ENCODE measurements around the gene HFE.
A peak's percentile ranks its signal among the peaks of the same experiment; 100 is the strongest.
"Not testable (repeated sequence)": the region's sequence is repeated elsewhere in the genome, so short reads cannot be mapped to it uniquely, and the experiment has no call there.

Gene HFE

GRCh38 chr6:26059941-26060340 is 27.3 kb upstream of the HFE start:
- peak; percentile 46 to 66 for DNase-seq

GRCh38 chr6:26064619-26065257 is 22.5 kb upstream of the HFE start:
- DNase-seq: peak; percentile 60 to 69

- DNase-seq: peak; percentile 81 to 86
Observed at GRCh38 chr6:26065952-26066380, 21.3 kb upstream of the HFE start.

DNA sequence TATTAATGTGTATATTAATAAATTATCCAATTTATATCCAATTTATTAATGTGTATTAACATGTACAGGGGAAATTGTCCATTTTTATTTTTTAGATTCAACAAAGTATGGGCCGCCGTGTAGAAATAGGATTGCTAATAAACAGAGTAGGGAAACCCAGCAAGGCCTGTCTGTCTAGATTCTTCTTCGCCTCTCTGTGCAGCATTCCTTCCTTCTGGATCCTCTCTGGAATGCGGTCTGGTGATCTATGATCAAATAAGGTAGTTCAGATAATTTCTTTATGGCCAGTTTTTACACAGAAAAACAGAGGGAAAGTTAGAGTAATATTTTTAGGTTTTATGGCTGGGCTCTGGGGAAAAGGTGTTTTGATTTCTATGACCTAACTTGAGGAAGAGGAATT is 19.9 kb upstream of the HFE start:
- DNase-seq: no peak

DNA sequence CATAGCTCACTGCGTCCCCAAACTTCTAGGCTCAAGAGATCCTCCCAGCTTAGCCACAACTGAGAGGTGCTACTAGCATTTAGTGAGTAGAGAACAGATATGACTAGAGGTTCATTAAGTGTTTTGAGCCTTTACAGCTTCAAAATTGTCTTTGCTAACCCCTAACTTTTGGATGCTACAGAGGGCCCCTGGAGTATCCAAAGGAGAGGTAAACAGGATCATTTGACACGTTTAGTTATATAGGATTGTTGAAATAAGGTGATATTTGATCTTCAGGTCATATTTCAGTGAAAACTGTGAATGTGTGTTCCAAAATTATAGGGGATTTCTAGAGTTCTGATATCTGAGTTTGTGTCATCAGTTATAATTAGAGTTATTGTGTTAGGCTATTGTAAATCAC is 19.2 kb upstream of the HFE start:
- no peak for DNase-seq

GRCh38 chr6:26071135-26071534 is 16.1 kb upstream of the HFE start:
- DNase-seq: no peak

GRCh38 chr6:26075063-26075717 is 12.0 kb upstream of the HFE start:
- DNase-seq: no peak

DNA sequence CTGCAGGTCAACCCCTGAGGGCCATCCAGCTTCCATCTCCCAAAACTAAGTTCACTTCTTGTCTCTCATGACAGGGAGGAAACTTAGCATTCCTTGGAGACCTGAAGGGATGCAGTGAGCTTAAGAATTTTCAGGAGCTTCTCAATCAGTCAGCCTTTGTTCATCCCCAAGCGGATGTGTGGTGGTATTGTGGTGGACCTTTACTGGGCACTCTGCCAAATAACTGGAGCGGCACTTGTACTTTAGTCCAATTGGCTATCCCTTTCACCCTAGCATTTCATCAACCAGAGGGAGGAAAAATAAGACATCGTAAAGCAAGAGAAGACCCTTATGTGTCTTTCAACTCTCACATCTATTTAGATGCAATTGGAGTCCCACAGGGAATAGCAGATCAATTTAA is 9.2 kb upstream of the HFE start:
- DNase-seq: not testable (repeated sequence)

DNA sequence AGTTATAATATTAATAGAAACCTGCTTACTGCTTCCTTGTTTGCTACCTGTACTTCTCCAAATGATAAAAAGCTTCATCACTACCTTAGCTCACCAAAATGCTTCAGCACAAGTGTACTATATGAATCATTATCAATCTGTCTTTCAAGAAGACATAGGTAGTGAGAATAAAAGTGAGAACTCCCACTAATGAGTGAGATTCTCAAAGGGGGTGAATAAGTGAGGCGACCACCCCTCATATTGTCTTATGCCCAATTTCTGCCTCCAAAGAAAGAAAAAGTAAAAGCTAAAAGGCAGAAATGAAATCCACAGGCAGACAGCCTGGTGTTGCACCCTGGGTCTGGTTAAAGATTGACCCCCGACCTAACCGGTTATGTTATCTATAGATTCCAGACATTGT is 6.1 kb upstream of the HFE start:
- not testable (repeated sequence) for DNase-seq

GRCh38 chr6:26086211-26086610 is 1.0 kb upstream of the HFE start:
- no peak for DNase-seq

GRCh38 chr6:26088344-26088743 is 1.1 kb downstream of the HFE start:
- no peak for DNase-seq

DNA sequence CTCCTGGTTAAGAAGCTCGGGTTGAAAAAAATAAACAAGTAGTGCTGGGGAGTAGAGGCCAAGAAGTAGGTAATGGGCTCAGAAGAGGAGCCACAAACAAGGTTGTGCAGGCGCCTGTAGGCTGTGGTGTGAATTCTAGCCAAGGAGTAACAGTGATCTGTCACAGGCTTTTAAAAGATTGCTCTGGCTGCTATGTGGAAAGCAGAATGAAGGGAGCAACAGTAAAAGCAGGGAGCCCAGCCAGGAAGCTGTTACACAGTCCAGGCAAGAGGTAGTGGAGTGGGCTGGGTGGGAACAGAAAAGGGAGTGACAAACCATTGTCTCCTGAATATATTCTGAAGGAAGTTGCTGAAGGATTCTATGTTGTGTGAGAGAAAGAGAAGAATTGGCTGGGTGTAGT is 2.0 kb downstream of the HFE start:
- no peak for DNase-seq

DNA sequence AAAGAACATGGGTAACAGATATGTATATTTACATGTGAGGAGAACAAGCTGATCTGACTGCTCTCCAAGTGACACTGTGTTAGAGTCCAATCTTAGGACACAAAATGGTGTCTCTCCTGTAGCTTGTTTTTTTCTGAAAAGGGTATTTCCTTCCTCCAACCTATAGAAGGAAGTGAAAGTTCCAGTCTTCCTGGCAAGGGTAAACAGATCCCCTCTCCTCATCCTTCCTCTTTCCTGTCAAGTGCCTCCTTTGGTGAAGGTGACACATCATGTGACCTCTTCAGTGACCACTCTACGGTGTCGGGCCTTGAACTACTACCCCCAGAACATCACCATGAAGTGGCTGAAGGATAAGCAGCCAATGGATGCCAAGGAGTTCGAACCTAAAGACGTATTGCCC is 5.2 kb downstream of the HFE start:
- peak; percentile 38 to 45 for DNase-seq

- peak; percentile 21 to 40 for DNase-seq
Observed at GRCh38 chr6:26094036-26094435, 6.8 kb downstream of the HFE start.

DNA sequence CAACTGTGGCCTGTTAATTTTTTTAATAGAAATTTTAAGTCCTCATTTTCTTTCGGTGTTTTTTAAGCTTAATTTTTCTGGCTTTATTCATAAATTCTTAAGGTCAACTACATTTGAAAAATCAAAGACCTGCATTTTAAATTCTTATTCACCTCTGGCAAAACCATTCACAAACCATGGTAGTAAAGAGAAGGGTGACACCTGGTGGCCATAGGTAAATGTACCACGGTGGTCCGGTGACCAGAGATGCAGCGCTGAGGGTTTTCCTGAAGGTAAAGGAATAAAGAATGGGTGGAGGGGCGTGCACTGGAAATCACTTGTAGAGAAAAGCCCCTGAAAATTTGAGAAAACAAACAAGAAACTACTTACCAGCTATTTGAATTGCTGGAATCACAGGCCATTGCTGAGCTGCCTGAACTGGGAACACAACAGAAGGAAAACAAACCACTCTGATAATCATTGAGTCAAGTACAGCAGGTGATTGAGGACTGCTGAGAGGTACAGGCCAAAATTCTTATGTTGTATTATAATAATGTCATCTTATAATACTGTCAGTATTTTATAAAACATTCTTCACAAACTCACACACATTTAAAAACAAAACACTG is 10.1 kb downstream of the HFE start:
- DNase-seq: peak; percentile 60 to 68

DNA sequence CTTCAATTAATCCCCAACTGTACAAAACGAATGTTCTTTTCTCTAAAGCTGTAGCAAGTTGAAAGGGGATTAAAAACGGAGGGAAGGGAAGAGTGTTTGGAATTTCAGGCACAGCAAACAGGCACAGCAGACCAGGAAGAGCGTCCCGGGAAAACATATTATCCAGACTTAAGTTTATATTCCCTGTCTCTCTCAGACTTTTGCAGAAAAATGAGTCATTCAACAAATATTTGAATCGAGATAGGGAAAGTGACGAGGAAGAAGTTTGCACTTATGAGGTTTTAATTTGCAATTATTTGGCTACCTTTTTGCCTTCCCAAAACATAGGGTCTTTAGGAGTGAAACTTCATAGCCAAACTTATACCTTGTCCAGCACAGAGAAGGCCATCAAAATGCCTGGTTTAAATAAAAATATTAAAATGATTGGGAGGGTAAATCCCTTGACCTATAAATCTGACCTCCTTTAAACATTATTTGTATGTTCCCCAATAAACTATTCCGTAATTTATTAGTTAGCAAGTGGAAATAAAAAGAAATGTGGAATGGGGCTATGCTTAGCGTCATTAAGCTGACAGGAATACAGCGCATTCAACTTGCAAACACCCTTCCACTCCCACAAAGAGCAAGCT is 16.0 kb downstream of the HFE start:
- no peak for DNase-seq

- DNase-seq: peak; percentile 90 to 98
Observed at GRCh38 chr6:26103770-26104456, 16.7 kb downstream of the HFE start.

GRCh38 chr6:26104457-26105108 is 17.4 kb downstream of the HFE start:
- no peak for DNase-seq

GRCh38 chr6:26105109-26105730 is 18.0 kb downstream of the HFE start:
- no peak for DNase-seq

GRCh38 chr6:26105842-26106241 is 18.6 kb downstream of the HFE start:
- DNase-seq: no peak

GRCh38 chr6:26107935-26108334 is 20.7 kb downstream of the HFE start:
- DNase-seq: no peak

- DNase-seq: peak in 1 of 2 donors; percentile 21
Observed at GRCh38 chr6:26109772-26110171, 22.5 kb downstream of the HFE start.
